Stimulated activated CD8-positive, alpha-beta memory T cell treated with anti-CD3 and anti-CD28 coated beads, Interleukin-4, amount 100 ng/mL, for 48 hours (primary cell): ENCODE measurements around the gene LRCH4.

Experiments
- DNase-seq: peaks from one replicate; pipeline ENCODE4 v3.0.0-alpha.2; 2020

Gene LRCH4

GRCh38 chr7:100604976-100605911, 19.3 kb upstream of the LRCH4 start:
- DNase-seq: peak; percentile 70

- DNase-seq: peak; percentile 87
Measured at GRCh38 chr7:100604028-100604975, 18.4 kb upstream of the LRCH4 start.

GRCh38 chr7:100603726-100604027, 17.7 kb upstream of the LRCH4 start:
- DNase-seq: no peak

GRCh38 chr7:100602889-100603725, 17.2 kb upstream of the LRCH4 start:
- no peak for DNase-seq

GRCh38 chr7:100600730-100601038, 14.8 kb upstream of the LRCH4 start:
- DNase-seq: no peak

GRCh38 chr7:100599911-100600729, 14.2 kb upstream of the LRCH4 start:
- DNase-seq: no peak

GRCh38 chr7:100598425-100598824, 12.5 kb upstream of the LRCH4 start:
- DNase-seq: no peak

- DNase-seq: no peak
Measured at GRCh38 chr7:100595188-100595587, 9.3 kb upstream of the LRCH4 start.

- no peak for DNase-seq
Measured at GRCh38 chr7:100591596-100591995, 5.7 kb upstream of the LRCH4 start.

GRCh38 chr7:100590077-100590737, 4.3 kb upstream of the LRCH4 start:
- DNase-seq: no peak

GRCh38 chr7:100589341-100589947, 3.5 kb upstream of the LRCH4 start:
- DNase-seq: no peak

- DNase-seq: no peak
Measured at GRCh38 chr7:100588438-100588837, 2.5 kb upstream of the LRCH4 start.

GRCh38 chr7:100586266-100587025, 517 bp upstream of the LRCH4 start, which contains the start of gene FBXO24:
TSS of gene FBXO24 (plus strand) at chr7:100586328. CDS start at chr7:100586626, 298 bp downstream.
- DNase-seq: peak; percentile 99

- DNase-seq: no peak
Measured at GRCh38 chr7:100584683-100585510, 1.0 kb downstream of the LRCH4 start.

- no peak for DNase-seq
Measured at GRCh38 chr7:100584054-100584682, 1.8 kb downstream of the LRCH4 start.

- peak; percentile 82 for DNase-seq
Measured at GRCh38 chr7:100583132-100584053, 2.5 kb downstream of the LRCH4 start.

GRCh38 chr7:100582650-100583049, 3.3 kb downstream of the LRCH4 start:
- no peak for DNase-seq
